ENCODE data around the gene FARS2.

The FARS2 gene

GRCh38 chr6:5450073-5450472, 188.8 kb downstream of the FARS2 start:
- DNase-seq (ENCODE audit: low spot score) = no peak
- CTCF ChIA-PET = no interaction called here

GRCh38 chr6:5453546-5453945, 192.2 kb downstream of the FARS2 start:
- no peak overlapping the region for H3K27ac ChIP-seq
- POLR2A ChIA-PET (ENCODE audit: low non-redundant PET) = no interaction called here
- no peak for TF ChIP-seq CTCF (conservative IDR thresholded peaks at IDR 0.05; ENCODE audit: low read depth)
- CTCF ChIA-PET = no interaction called here
- no peak for DNase-seq (ENCODE audit: low spot score)

More at GRCh38 chr6:5450073-5450472, 188.8 kb downstream of the FARS2 start:
- TF ChIP-seq CTCF (conservative IDR thresholded peaks at IDR 0.05; ENCODE audit: low read depth) = no peak
- no peak overlapping the region for H3K27ac ChIP-seq
- POLR2A ChIA-PET (ENCODE audit: low non-redundant PET) = no interaction called here

- ChIA-PET CTCF (no interaction called here), POLR2A (ENCODE audit: low non-redundant PET) (no interaction called here)
- no peak for TF ChIP-seq CTCF (conservative IDR thresholded peaks at IDR 0.05; ENCODE audit: low read depth)
- H3K27ac ChIP-seq = no peak overlapping the region
- DNase-seq (ENCODE audit: low spot score) = no peak
These were observed 193.8 kb downstream of the FARS2 start for GRCh38 chr6:5455142-5455541.

- POLR2A ChIA-PET (ENCODE audit: low non-redundant PET) = no interaction called here
- CTCF ChIA-PET = interaction anchor here (0.7 to 1.2 kb wide), 2 partner anchors 14 to 326 kb away, joined by 4 to 6 read pairs; no protein-coding TSS in a partner anchor
- DNase-seq (ENCODE audit: low spot score) = peak; percentile 16
- no peak for TF ChIP-seq CTCF (conservative IDR thresholded peaks at IDR 0.05; ENCODE audit: low read depth)
- peak overlapping the region; percentile 41 for H3K27ac ChIP-seq
These were observed 195.7 kb downstream of the FARS2 start for GRCh38 chr6:5457041-5457440.

- H3K27ac ChIP-seq = 0 out of 2 replicates have a peak overlapping the region, but pooled peaks have one; percentile 19
- DNase-seq (ENCODE audit: low spot score) = no peak
- no peak for TF ChIP-seq CTCF (conservative IDR thresholded peaks at IDR 0.05; ENCODE audit: low read depth)
- CTCF ChIA-PET = interaction anchor here (1.2 kb wide), 1 partner anchor 13 kb away, joined by 4 read pairs; no protein-coding TSS in a partner anchor
- POLR2A ChIA-PET (ENCODE audit: low non-redundant PET) = no interaction called here
These were observed 196.8 kb downstream of the FARS2 start for GRCh38 chr6:5457983-5458683.

- TF ChIP-seq CTCF (conservative IDR thresholded peaks at IDR 0.05; ENCODE audit: low read depth) = no peak
These were observed 198.0 kb downstream of the FARS2 start for GRCh38 chr6:5459346-5459745.

More at GRCh38 chr6:5459346-5459745, 198.0 kb downstream of the FARS2 start:
- no peak for DNase-seq (ENCODE audit: low spot score)
- ChIA-PET POLR2A (ENCODE audit: low non-redundant PET) (no interaction called here), CTCF (no interaction called here)
- no peak overlapping the region for H3K27ac ChIP-seq
